A172 (cell line): ENCODE data around the gene TP63. TPM values are rescaled to one million over a fixed set of nuclear protein-coding genes. Genes with fewer than 3 reads are reported as not detected.

ENCODE experiments used
- DNase-seq: peaks from one replicate; pipeline ENCODE4 v3.0.0-alpha.2; 2015; ENCODE audit warnings: low spot score
- total RNA-seq: library from RNA; depleted of rRNA; stranded (reverse); fragments of >200 nt; shearing (Covaris generic); gene quantifications from 2 replicates; pipeline ENCODE4 v1.2.3, GENCODE V29; 2014

The TP63 gene
- total RNA-seq, 1 experiment from 2014 or later: 0.09 TPM

DNA sequence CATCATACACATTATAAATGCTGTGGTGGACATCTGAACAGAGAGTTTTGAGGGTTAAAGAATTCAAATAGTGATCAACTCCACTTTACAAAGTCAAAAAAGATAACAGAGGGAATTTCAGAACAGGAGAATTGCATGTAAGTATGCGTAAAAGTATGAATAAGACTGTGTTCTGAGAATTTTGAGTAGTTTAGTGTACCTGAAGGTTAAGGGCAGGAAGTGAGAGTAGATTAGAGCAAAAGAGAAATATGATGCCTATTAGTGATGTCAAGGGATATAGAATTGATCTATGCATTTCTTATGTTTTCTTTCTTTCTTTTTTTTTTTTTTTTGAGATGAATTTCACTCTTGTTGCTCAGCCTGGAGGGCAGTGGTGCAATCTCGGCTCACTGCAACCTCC, 53.1 kb downstream of the TP63 start:
- no peak for DNase-seq

DNA sequence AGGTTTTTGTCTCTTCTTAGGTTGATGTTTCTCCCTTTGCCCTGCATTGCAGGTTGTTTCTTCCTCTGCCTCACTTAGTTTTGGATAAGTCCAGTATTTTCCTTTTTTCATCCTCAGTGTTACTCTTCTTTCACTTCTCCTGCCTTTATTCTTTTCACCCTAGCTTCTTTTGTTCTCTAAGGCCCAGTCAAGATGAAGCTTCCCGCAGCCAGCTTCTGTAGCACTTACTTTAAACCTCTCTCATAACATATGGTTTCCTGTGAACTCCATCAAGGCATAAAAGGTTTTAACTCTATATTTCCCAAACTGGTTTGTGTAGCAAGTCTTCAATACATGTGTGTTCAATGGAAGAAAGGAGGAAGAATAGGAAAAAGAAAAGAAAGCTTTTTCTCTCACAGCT, 54.1 kb downstream of the TP63 start:
- no peak for DNase-seq

DNA sequence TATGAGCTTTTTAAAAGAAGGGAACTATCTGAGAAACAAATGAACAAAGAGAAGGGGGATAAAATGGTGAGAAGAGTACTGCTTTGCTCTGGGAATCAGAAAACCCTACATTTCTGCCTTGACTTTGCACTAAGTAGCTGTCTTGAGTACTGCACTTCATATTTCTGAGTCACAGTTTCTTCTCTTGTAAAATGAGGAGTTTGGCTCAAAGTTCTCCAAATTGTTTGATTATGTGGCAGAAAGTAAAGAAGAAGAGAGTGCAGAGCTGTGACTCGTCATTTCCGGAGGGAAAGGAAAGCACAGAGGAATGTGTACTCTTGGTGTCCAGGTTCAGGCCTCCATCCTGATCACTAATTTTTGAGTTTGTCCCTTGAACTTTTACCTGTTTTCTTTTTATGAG, 54.7 kb downstream of the TP63 start:
- peak; percentile 60 for DNase-seq

DNA sequence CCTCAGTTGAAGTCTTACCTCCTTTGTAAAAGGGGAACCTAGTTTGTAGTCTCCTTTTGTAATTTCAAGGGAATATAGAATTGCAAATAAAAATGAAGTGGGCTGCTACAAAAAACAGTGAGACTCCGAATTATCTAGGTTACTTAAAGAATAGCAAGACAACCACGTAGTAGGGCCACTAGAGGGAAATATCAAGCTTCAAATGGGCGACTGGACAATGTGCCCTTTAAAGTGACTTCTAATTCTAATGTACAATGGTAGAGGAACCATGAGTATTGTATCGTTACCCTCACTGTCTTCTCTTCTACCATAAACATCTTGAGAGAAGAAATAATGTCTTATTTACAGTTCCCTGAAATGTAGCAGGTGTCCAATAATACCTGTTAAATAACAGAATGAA, 56.3 kb downstream of the TP63 start:
- DNase-seq: no peak

DNA sequence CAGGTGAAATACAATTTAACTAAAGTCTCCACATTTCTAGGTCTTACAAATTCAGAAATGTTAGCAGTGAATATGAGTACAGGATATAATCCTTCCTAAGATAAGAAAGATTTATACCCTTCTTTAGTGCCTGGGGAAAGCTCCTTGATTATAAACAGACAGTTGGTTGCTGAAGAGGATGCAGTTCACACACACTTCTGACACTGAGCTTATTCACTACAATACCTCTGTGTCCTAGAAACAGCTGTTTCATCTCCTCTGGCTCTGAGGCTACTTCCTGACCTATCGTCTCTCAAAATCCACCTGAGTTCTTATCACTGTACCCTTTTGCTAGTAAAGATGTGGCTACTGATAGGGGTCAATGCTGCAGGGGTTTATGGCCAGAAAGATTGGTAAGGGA, 57.1 kb downstream of the TP63 start:
- DNase-seq: no peak

DNA sequence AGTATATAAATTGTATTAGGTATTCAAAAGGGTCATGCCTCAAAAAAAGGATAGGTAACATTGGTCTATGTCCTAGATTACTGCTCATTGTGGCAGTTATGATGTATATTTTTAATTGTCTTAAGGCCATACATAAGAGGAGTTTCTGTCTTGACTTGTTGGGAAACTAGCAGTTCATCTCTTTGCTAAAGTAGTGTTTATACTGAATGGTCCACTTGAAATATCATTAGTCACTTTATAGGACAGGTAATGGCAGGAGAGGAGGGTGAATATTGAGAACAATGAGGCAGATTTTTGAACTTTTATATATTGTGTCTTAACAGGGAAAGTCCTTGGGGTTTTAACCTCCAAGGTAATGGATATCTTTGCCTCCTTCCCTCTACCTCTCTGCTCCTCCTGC, 58.4 kb downstream of the TP63 start:
- DNase-seq: no peak

DNA sequence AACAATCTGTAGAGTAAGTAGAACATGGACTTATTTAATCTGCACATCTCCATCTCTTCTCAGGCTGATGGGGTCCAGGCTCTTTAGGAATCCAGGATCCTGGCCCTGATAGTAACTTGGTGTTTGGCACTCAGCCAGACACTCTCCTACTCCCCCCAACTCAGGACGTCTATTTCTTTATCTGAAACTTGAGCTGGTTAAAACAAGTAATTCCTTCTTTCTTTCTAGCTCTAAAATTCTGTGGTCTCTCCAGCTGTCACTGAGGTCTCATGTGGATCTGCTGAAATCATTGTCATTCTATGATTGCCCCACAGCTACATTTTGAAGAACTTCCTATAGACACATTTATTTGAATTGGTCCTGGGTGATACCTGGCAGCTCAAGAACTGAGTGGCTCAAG, 59.0 kb downstream of the TP63 start:
- DNase-seq: no peak

DNA sequence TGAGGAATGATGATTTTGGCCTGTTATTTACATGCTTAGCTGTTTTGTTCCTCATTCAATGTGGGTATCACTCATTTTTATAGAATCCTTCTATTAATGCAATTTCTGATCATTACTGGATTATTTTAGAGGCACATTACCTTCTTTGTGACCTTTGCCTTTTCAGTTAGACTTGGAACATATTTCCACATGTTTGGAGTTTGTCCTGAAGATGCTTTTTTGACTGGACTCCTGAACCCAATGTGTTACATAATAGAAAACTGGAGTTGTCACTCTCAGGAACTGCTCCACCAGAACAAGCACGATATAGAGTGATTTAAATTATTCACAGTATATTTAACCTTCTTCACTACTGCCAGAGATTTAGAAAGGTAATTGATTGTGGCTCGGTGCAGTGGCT, 59.5 kb downstream of the TP63 start:
- DNase-seq: no peak

DNA sequence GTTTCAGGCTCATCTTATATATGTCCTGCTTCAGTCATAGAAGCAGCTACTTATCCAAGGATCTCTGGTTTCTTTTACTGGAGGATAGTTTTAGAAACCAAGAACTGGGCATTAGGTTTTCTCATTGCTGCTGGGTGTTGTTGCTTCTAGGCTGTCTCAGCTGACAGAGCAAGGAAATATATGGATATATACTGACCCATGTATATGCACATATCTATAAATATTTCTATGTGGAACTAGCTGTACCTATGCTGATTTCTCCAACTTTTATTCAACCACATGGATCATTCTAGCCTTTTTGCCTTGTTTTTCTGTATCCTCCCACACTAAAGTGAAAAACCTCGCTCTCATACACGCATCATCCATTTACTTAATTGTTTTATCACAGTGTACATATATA, 64.2 kb downstream of the TP63 start:
- DNase-seq: no peak

DNA sequence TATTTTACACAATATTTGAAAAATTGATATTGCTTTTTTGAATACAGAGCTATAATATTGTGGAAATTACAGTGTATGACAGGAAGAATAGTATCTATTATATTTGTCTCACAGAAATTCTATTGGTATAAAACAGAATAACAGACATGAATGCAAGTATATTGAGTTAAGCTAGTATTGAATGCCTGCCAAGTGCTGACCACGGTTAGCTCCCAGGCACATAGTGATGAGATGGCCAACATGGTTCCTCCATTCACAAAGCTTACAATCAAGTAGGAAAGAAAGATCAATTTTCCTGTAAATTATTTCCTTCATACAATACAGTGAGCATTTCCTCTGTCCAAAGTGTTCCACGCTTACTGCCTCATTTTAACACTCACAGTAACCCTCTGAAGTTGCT, 67.6 kb downstream of the TP63 start:
- DNase-seq: no peak

DNA sequence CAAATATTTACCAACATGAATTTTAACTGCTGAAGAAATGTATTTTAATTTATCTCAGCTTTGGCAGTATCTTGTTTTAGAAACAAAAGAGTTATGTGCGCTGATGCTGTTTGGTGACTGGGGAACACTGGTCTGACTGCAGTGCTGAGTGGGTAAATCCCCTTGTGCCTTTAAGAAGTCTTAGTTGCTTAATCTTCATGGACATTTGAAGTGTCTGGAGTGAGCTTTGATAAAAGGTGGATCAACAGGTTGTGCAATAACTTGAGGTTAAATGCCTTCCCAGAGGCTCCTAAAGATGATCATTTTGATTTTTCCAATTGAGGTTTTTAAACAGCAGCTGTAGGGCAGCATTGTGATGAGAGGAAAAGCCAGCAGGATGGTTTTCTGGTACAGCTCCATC, 68.7 kb downstream of the TP63 start:
- no peak for DNase-seq

DNA sequence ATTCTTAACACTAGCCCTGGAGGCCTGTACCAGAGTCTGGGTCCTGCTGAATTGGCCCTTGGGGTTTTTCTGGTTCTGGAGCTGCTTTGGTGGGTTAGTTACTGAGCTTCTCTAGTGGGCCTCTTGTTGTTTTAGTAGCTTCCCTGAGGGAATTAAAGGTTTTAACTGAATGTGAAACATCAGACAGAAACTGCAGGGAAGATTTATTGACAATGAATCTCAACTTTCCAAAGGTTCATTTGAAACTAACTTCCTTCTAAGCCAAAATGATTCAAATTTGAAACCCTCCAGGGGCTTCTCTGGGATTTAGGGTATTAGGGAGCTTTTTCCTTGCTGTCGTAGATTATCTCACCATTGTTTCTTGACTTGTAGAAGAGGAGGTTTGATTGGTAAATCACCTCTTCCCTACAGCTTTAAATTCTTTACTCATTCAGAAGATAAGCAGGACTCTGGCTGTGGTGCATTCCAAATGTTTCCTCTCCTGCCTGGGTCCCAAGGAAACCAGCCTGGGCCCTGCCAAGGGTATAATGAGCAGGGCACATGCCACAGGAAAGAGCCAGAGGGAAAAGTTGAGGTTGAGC, 71.0 kb downstream of the TP63 start:
- no peak for DNase-seq

DNA sequence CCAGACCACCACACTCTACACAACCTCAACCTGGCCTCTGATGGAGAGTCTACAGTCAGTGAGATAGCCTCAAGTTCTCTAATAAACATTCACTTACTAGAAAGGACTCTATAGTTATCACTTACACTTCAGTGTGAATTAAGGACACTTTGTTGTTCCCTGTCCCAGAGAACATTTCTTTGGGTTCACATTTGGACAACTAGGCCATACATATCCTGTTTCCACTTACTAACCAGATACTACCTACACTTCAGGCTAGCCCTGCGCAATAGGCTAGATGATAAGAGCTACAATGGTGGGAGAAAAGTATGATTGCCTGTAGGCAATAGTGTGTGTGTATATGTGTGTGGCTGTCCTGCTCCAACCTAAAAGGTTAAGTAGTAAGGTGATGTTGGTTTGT, 72.7 kb downstream of the TP63 start:
- no peak for DNase-seq

DNA sequence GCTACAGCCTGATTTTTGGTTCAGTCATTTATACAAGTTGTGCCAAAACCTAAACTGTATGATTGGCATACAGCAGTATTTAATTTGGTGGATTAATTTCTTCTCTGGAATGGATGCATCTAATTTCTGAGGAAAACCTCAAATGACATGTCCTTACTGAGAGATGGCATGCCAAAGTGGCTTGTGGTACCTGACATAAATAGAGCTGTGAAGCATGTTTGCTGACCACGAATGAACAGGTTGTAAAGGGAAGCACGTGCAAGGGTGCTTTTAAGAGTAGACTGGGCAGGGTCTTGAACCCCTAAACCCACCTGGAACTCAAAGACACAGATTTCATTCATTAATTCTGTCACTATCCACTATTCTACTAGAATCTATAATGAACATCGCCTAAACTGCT, 77.2 kb downstream of the TP63 start:
- no peak for DNase-seq

DNA sequence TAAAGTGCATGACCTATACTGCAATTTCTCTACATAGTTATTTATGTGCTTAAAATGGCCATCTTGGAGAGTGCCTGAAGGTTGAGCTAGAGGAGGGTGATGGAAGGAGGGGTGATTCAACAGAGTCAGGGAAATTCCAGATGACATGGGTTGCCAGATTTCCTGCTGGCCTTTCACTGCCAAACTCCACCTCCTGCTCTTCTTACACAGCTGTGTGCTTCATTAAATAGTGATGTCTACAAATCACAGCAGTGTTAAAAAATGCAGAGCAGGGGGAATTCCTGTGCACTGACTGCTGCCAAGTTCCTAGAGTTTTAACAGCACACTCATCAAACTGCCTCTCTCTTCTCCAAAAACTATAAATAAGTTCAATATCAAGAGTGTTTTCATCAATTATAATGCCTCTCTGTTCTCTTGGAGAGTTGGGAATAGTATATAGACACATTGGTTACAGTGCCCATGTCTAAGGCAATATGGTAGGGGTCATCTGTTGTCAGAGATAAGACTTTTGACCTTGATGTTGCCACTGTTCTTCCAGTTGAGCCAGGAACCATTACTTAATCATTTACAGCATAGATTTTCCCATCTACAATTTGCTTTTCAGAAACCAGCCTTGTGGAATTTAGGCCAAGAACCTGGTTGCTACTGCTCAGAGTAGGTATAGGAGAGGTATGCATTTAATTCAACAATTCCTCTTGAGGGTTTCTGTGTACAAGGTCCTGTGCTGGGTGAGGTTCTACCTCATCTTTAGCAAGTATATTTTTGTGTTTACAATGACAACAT, 79.6 kb downstream of the TP63 start:
- DNase-seq: peak; percentile 99

DNA sequence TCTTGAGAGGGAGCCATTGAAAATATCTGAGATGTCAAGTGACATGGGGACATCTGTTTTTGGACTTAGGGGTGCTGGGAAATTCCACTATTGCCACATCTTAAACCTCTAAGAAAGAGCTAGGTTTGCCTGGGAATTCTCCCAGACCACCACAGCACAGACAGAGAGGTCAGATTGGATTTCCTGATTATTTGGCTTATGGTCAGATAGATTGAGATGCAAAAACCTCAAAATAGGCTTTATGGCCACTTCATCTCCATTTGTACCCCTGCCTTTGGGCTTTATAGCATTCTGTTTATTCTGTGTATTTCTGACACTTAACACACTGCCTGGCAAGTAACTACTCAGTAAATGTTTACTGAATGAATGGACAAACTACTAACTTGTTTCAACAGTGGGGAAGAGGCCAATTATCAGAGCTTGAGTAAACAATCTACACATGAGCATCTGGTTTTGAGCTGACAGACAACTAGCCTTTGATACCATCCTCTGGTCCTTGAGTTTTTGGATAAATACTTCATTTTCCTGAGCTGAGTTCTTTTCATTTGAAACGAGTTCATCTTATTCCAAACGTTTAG, 81.8 kb downstream of the TP63 start:
- no peak for DNase-seq

DNA sequence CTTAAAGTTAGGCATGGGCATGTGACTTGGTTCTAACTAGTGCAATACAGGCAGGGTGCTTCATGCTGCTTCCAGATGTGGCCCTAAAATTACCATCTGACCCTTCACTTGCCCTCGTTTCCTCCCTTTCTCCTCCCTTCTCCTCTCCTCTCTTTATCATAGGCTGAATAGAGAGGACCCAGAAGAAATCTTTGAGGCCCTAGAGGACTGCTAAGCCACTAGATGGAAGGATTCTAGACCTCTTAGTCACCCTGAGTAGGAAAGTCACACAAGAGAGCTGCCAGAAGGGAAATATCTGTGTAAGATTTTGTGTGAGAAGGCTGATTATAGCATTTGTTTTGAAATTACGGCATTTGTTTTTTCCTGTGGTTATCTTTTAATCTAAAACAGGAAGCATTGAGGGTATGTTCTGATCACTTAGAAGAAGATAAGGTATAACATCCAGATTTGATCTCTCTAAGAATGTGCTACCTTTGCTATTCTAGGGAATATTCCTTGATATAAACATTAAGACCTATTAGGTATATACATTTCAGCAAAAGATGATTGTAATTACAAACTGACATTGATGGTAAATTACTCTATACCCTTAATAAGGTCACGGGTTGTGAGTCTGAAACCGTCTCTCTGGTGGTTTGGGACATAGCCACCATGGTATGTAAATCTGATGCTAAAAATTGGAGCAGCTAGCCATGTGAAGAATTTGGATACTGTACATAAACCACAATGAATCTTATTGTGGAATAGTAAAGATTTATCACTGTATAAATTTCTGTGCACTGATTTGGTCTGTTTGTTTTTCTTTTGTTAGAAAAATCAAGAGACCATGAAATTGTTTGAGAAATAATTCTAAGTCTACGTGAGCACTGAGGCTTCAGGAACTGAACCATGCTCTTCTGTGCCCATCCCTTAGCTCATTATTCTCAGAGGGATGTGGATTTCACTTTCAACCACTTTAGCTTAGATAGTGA, 84.1 kb downstream of the TP63 start:
- peak; percentile 84 for DNase-seq

DNA sequence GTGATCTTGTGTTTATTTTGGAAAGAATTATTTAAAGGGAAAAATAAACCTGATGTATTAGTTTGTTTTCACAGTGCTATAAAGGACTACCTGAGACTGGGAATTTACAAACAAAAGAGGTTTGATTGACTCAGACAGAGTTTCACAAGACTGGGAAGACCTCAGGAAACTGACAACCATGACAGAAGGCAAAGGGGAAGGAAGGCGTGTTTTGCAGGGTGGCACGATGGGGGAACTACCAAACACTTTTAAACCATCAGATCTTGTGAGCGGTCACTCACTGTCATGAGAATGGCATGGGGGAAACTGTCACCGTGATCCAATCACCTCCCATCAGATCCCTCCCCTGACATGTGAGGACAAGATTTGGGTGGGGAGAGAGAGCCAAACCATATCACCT, 87.0 kb downstream of the TP63 start:
- DNase-seq: no peak

DNA sequence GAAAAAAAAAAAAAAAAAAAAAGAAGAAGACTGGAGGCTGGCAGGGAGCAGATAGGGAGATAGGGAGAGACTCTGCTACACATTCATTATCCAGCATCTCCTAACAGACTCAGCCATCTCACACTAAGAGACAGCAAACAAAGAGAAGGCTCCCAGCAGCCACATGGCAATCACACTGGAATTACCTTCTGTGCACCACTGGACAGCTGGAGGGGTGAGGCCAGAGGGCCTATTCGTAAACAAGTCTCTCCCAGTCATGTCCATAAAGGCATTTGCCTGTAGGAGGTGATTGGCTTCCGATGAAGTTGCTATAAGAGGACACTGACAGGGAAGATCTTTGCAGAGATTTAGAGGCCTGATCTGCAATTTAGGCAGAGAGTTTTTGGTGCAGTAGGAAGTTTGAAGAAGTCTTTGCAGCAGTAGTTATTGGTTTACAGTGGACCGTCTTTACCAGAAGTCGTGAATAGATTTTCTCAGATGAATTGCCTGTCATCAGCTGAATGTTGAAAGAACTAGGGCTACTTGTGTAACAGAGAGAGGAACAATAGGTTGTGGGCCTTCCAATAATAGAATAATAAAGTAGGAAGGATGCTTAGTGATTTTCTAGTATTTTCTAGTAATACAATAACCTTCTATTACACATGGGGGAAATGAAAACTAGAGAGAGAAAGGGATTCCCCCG, 89.7 kb downstream of the TP63 start:
- DNase-seq: no peak

DNA sequence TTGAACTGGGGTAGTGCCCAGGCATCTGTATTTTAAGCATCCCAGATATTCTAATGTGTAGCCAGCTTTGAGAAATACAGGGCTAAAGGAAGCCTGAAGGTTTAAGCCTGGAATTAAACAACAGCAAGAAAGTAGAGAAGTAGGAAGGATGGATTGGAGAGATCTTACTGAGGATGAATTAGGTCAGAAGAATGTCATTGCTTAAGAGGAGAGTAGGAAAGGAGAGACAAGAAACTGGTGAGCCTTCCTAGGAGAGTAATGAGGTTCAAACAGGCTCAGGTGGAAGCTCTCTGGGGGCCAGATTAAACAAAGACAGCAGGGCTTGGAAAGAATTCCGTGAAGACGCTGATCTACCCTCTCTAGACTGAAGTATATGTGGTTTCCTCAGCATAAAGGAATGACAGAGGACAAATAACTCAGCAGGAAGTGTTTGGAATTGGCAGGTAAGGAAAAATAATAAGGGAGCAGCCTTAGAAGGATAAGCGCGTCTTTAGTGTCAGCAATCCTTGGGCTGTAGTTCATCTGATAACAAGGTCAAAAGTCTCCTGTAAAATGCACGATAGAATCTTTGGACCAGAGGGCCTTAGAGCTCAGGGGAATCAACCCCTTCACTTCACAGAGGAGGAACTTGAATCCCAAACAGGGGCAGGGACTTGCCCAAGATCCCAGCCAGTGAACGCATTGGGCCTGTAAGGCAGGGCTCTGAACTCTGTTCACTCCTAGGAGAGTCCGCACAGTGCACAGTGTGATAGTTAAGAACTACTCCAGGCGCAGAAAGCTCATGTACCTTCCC, 90.9 kb downstream of the TP63 start:
- DNase-seq: no peak

DNA sequence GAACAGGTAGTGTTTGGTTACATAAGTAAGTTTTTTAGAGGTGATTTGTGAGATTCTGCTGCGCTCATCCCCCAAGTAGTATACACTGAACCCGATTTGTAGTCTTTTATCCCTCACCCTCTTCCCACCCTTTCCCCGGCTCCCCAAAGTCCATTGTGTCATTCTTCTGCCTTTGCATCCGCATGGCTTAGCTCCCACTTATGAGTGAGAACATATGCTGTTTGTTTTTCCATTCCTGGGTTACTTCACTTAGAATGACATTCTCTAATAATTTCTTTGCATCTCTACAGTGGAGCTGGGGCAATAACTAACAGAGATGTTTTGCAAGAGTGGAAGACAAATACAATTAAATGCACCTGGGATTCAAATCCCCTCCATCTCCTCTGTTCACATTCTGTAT, 93.2 kb downstream of the TP63 start:
- no peak for DNase-seq
